Type B pancreatic cell (in vitro differentiated cells): ENCODE measurements around the gene B4GALT2. TPM values are rescaled to one million over a fixed set of nuclear protein-coding genes. Genes with fewer than 3 reads are reported as not detected.

ENCODE experiments used
- DNase-seq: peaks from one replicate; pipeline ENCODE4 v3.0.0; 2021; ENCODE audit warnings: mixed read lengths; ENCODE audit not compliant: unreplicated experiment; ENCODE audit errors: extremely low spot score
- H3K27ac Mint-ChIP-seq: 2 replicates; pipeline ENCODE4 v1.8.0; 2021; ENCODE audit warnings: mild to moderate bottlenecking, mixed read lengths
- H3K27me3 Mint-ChIP-seq: 2 replicates; pipeline ENCODE4 v1.8.0; 2021; ENCODE audit warnings: mixed read lengths
- H3K36me3 Mint-ChIP-seq: 2 replicates; pipeline ENCODE4 v1.8.0; 2021; ENCODE audit warnings: mixed read lengths
- H3K4me1 Mint-ChIP-seq: one replicate; pipeline ENCODE4 v1.8.0; 2021; ENCODE audit warnings: mixed read lengths; ENCODE audit not compliant: unreplicated experiment
- H3K4me3 Mint-ChIP-seq: 2 replicates; pipeline ENCODE4 v1.8.0; 2021; ENCODE audit warnings: mild to moderate bottlenecking, mixed read lengths
- H3K9me3 Mint-ChIP-seq: 2 replicates; pipeline ENCODE4 v1.8.0; 2021; ENCODE audit warnings: mixed read lengths
- CTCF ChIP-seq: fragments of 200-600 bp; sonication (generic); conservative IDR thresholded peaks from 2 replicates; pipeline ENCODE4 v1.5.0; 2021; ENCODE audit warnings: antibody characterized with exemption, mild to moderate bottlenecking
- total RNA-seq: library from RNA; stranded (reverse); gene quantifications from 2 replicates; pipeline ENCODE4 v1.2.1, GENCODE V29; 2021; ENCODE audit warnings: low replicate concordance

B4GALT2 gene
- total RNA-seq, 1 donor from 2014 or later, result 54.8 TPM

- no peaks in the 10 kb centered on the region for H3K9me3 Mint-ChIP-seq
- no peak for TF ChIP-seq CTCF
- peak overlapping the region; percentile 15 for H3K27ac Mint-ChIP-seq
- DNase-seq, result no peak
- H3K27me3 Mint-ChIP-seq, result peaks cover 26% of the 10 kb centered on the region
- peaks cover 20% of the 10 kb centered on the region for H3K4me1 Mint-ChIP-seq
- H3K36me3 Mint-ChIP-seq, result peaks cover under 1% of the 10 kb centered on the region
- H3K4me3 Mint-ChIP-seq, result peak overlapping the region; percentile 82
Measured at GRCh38 chr1:43932786-43933385, 46.1 kb upstream of the B4GALT2 start.

DNA sequence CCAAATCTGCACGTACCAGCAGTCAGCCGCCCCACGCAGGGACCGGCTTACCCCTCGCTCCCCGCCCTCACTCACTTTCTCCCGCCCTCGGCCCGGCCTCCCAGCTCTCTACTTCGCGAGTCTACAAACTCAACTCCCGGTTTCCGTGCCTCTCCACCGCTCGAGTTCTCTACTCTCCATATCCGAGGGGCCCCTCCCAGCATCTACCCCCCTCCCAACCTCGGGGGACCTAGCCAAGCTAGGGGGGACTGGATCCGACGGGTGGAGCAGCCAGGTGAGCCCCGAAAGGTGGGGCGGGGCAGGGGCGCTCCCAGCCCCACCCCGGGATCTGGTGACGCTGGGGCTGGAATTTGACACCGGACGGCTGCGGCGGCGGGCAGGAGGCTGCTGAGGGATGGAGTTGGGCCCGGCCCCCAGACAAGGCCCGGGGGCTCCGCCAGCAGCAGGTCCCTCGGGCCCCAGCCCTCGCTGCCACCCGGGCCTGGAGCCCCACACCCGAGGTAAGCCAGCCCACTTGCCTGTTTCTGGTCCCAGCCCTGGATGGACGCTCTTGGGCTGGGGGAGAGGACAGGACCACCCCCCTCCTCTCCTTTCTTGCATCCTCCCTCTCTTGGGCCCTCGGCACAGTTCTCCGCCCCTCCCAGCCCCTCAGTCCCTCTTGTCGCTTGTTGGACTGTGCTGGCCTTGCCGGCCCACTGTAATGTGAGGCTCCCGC is 45.5 kb upstream of the B4GALT2 start, which contains the start of gene ARTN:
Gene ARTN (plus strand): TSS at position 416 of the 715 bp plus-strand sequence. CDS start 1,856 bp downstream, outside the sequence.
- no peak for DNase-seq
- Mint-ChIP-seq H3K27me3 (peaks cover 33% of the 10 kb centered on the region), H3K4me3 (peak within 1 kb of the TSS; percentile 84), H3K9me3 (no peaks in the 10 kb centered on the region), H3K27ac (peak within 1 kb of the TSS; percentile 47), H3K4me1 (peaks cover 20% of the 10 kb centered on the region), H3K36me3 (no peaks in the 10 kb centered on the region)
- no peak for TF ChIP-seq CTCF

DNA sequence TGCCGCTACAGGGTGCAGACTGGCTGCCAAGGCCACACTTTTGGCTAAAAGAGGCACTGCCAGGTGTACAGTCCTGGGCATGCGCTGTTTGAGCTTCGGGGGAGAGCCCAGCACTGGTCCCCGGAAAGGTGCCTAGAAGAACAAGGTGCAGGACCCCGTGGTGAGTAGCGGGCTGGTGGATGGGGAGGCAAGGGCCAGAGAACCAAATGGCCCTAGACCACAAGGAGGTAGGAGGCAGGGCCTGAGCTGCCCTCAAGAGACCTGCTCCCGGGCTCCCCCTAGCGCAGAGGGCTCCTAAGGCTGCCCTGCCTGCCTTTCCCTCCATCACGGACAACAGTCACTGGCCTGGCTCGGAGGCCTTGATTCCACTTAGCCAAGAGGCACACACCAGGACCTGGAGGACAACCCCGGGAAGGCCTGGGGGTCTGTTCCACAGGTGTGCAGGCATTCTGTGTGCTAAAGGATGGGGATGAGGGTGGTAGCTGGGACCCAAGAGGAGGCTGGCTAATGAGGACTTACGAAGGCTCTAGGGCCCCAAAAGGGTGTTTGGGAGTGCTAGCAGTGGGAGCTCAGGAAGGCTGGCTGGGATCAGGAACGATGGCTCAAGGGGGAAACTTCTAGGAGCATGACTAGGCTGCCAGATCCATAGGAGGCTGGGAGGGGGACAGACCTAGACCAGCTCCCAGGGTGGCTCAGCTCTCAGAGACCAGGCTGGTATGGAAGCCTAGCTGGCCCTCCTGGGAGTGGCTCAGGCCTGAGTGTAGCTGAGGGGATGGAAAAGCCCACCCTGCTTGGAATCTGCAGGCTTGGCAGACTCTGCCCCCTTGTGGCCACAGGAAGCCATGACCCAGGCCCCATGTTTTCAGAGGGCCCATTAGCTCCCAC is 44.7 kb upstream of the B4GALT2 start:
- peaks cover 38% of the 10 kb centered on the region for H3K27me3 Mint-ChIP-seq
- H3K27ac Mint-ChIP-seq, result peak overlapping the region; percentile 47
- DNase-seq, result no peak
- H3K36me3 Mint-ChIP-seq, result no peaks in the 10 kb centered on the region
- peak; percentile 95 for TF ChIP-seq CTCF
- peaks cover 20% of the 10 kb centered on the region for H3K4me1 Mint-ChIP-seq
- peak overlapping the region; percentile 84 for H3K4me3 Mint-ChIP-seq
- H3K9me3 Mint-ChIP-seq, result no peaks in the 10 kb centered on the region

GRCh38 chr1:43934986-43935324 is 44.1 kb upstream of the B4GALT2 start:
- Mint-ChIP-seq H3K4me3 (peak overlapping the region; percentile 84), H3K36me3 (no peaks in the 10 kb centered on the region), H3K27me3 (peaks cover 43% of the 10 kb centered on the region), H3K4me1 (peaks cover 20% of the 10 kb centered on the region), H3K27ac (no peak overlapping the region), H3K9me3 (no peaks in the 10 kb centered on the region)
- no peak for DNase-seq
- peak; percentile 10 for TF ChIP-seq CTCF

GRCh38 chr1:43935711-43936427 is 43.1 kb upstream of the B4GALT2 start:
- no peak for TF ChIP-seq CTCF
- Mint-ChIP-seq H3K4me1 (peaks cover 20% of the 10 kb centered on the region), H3K27ac (no peak overlapping the region), H3K27me3 (peaks cover 46% of the 10 kb centered on the region), H3K4me3 (peak overlapping the region; percentile 84), H3K9me3 (no peaks in the 10 kb centered on the region), H3K36me3 (no peaks in the 10 kb centered on the region)
- DNase-seq, result no peak
